PC-9 (cell line): Measurements from ENCODE around the gene SPRTN.

Experiments used
- CTCF ChIP-seq: fragments of 200-600 bp; sonication (generic); conservative IDR thresholded peaks from 2 replicates; pipeline ENCODE4 v1.6.1; 2017; ENCODE audit warnings: mixed run types, antibody characterized with exemption, mild to moderate bottlenecking, moderate library complexity
- EZH2 ChIP-seq: fragments of 200-600 bp; sonication (generic); IDR thresholded peaks from 2 replicates; pipeline ENCODE4 v1.8.0; 2017; ENCODE audit warnings: antibody characterized with exemption, low read depth

GRCh38 chr1:231337472-231338269 is 422 bp upstream of the SPRTN start, which contains the start of gene EXOC8:
- TF ChIP-seq CTCF (no peak), EZH2 (no peak)
